Stimulated activated CD8-positive, alpha-beta memory T cell treated with anti-CD3 and anti-CD28 coated beads, Interleukin-12 subunit alpha, Interleukin-12 subunit beta, amount 100 ng/mL, for 4 hours (primary cell): ENCODE data around the gene LRRC47.
A peak's percentile ranks its signal among the peaks of the same experiment; 100 is the strongest.

Source experiments
- DNase-seq: peaks from one replicate; pipeline ENCODE4 v3.0.0-alpha.2; 2020; ENCODE audit warnings: low read depth

Gene LRRC47

DNA sequence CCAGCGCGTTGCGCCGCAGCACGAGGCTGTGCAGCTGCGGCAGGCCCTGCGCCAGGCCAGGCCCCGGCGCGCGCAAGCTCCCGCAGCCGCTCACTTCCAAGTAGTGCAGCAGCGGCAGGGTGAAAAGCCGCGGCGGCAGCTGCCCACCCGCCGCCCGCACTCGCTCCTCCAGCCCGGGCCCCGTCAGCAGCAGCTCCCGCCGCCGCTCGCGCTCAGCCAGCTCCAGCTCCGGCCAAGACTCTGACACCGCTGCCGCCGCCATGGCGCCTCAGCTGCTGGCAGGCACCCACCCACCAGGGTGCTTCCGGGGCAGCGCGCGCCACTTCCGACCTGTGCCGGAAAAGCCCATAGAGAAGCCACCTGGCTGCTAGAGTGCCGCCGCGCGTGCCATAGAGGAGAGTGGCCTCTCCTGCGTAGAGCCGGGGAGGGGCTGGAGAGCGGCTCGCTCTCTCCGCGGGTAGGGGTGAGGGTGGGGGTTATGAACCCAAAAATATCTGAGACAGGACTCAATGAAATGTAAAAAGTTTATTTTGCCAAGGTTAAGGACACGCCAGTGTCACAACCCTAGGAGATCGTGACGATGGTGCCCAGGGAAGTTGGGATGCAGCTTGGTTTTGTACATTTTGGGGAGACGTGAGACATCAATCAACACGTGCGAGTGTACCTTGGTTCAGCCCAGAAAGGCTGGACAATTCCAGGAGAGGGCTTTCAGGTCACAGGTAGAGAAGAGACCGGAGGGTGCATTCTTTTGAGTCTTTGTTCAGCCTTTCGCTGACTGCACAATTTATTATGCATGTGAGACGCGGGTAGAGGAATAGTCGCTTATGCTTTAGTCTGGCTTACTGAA, at the start of gene LRRC47:
LRRC47 (minus strand) TSS at position 284 of the 847 bp plus-strand sequence; CDS start at position 262, 22 bp downstream.
- peak; percentile 89 for DNase-seq

DNA sequence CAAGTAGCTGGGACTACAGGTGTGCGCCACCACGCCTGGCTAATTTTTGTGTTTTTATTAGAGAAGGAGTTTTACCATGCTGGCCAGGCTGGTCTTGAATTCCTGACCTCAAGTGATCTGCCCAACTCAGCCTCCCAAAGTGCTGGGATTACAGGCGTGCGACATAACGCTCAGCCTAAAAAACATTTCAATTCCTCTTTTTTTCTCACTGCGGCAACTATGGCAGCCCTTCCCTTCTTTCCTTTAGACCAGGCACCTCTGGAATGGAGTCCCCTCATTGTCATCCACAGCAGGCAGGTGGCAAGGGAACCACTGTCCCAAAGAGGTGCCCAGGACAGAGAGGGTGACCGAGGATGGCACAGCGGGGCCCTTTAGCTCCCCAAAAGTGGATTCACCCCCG, 46.6 kb upstream of the LRRC47 start:
- no peak for DNase-seq

DNA sequence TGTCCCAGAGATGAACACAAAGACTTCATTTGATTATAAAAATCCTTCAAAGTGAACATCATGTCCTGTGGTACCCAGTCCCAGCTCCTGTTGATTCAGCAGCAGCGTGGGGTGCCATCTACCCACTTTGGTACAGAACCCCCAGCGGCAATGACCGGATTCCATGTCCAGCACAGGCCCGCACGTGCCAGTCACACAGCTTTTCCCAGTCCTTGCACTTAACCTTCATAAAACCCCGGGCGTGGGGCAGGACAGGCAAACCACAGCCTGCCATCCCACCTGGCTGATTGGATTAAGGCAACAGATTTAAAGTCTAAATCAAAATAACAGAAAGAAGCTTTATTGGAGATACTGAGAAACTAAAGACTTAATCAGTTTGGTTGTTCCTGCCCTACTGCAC, 45.2 kb upstream of the LRRC47 start:
- DNase-seq = no peak

DNA sequence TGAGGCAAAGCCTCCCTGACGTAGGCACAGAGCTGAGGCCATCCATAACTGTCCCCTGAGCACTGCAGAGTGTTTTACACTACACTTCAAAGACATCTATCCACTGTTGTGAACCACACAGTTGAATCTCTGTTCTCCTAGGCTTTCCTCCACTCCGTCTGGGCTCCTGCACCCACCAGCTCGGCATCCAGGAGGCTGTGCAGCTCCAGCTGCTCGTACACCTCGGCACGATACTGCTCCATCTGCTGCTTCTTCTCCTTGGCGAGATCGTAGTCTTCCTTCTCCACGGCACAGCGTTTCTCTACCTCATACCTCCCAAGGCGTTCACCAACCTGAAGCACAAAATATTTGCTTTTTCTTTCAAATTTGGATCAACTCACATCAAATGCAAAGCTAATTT, 42.5 kb upstream of the LRRC47 start:
- DNase-seq = no peak

DNA sequence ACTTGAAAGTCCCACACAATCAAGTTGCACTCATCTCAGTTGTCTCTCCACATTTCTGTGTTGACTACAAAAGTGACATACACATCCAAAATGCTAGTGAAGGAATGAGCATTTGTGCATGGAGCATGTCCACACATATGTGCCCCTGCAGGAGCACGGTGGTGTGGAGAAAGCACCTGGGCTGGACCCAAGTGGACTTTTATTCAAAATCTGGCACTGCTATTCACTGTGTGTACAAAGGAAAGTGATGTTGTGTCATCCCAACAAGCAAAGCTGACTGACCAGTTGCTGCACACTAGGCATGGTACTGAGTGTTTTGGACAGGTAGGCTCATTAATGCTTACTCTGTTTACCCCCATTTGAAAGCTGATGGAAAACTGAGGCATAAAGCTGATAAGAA, 41.4 kb upstream of the LRRC47 start:
- DNase-seq = no peak

DNA sequence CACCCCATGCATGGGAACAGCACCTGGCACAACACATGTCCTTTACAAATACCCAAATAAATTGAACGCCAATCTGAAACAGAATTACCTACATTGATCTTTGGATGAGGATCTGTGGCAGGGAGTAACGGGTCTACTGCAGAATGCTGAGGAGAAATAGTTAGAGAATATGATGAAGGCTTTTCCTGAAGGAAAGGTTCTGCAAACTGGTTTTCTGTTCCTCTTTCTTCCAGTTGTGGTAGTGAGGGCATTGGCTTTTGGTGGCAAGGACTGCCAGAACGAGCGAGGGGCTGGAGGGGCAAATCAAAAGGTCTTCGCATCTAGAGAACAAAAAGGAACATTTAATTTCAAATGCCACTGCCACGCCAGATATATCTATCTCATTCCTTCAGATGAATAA, 40.9 kb upstream of the LRRC47 start:
- DNase-seq = no peak

DNA sequence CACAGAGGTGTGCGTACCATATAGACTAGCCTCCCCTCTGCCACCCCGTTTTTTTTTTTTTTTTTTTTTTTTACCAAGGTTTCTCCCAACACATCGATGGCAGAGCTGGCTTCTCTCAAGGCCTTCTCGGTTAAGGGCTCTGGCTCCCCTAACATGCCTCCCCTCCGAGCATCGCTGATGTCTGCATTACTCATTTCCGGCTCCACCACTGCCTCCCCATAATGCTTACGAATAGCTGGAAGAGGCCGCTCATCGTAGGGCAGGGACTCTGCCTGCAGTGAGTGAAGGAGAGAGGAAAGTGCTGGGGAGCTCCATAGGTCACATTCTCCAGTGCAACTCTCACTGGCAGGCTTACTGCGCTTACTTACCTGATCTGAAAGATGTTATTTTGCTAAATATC, 40.1 kb upstream of the LRRC47 start:
- DNase-seq = no peak

DNA sequence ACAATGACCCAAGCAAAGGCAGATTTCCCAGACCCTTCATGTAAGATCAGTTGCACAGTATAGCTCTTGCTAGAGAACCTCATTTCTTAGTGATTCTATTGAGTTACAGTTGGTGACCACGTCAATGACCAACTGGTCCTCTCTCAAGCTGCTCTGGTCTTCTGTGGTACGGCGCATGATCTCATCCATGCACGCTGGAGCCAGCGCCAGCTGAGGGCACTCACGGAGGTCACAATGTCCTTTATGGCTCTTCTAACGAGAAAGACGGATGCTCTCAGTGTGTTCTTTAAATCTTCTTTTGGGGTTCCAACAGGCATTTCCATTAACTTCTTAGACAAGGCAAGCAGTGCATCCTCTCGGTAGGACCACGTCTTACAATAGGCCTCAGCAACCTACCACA, 38.4 kb upstream of the LRRC47 start:
- no peak for DNase-seq

DNA sequence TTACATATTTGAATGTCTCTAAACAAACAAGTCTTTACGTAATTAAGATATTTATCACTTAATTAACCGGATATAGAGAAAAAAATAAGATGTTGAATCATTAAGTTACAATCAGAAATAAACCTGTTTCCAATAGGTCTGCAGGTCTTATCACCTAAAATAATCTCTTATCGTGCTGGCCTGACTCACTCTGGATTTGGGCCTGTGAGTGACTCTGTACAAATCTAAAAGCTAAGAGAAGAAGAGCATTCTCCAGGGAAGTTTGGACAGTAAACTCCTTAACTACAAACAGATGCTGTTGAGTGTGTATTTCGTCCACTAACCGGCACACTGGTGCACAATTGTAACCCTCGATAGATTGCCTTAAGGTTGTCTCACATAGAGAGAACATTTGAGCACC, 35.4 kb upstream of the LRRC47 start:
- no peak for DNase-seq

DNA sequence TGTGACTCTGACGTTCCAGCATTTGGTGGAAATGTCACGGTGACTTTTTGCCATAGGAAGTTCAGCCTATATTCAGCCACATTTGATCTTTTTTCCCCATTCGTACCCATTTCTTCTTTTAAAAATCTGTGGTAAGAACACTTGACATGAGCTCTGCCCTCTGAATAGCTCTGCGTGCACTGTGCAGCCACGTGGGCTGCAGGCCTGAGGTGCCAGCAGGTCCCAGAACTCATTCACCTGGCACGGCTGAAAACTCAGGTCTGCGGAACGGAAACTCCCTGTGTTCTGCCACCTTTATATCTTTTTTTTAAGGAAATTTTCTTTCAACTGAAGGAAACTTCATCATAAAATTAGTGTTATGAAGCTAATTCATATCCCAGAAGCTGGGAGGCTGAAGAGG, 32.1 kb upstream of the LRRC47 start:
- DNase-seq = no peak

DNA sequence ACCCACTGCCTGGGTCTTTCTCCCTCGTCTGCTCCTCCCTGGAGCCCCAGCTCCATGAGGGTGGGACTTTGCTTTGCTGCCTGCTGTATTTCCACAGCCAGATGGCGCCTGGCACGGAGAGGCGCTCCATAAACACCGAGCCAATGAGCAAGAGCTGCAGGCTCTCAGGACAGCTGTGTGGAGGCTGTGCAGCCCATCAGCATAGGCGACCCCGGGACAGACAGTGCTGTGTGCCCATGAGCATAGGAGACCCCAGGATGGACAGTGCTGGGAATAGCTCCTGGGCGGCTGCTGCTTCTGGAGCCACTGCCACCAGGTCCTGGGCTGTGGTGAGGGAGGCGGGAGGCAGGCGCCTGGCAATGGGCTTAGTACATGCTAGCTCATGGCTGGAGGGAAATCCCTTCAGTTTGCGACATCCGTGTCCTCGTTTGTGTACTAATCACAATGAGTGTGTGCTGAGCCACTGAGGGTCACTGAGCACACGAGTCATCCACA, 31.6 kb upstream of the LRRC47 start:
- DNase-seq = no peak

DNA sequence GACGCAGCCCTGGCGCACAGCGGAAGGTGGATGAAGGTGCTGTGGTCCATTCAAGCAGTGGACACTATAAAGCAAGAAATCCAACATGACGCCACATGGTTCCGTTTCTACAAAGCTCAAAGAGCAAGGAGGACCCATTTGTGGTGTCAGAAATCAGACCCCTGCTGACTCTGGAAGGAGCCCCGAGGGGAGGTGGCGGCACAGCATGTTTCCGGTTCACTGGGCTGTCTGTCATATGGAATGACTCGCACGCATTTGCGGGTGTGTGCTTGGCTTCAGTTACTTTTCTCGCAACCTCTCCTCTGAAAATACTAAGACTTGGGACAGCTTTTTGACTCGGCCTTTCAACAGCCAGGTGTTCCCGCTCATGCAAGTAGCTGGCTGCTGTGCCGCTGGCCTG, 29.1 kb upstream of the LRRC47 start:
- no peak for DNase-seq

DNA sequence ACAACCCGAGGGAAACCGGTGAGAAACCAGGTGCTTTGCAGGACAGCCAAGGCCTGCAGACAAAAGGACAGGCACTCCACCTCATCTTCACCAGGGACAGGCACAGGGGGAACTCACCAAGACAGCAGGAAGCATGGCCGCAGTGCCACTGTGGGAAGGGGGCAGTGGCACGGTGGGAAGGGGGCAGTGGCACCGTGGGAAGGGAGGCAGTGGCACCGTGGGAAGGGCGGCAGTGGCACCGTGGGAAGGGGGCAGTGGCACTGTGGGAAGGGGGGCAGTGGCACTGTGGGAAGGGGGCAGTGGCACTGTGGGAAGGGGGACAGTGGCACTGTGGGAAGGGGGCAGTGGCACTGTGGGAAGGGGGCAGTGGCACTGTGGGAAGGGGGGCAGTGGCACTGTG, 28.4 kb upstream of the LRRC47 start:
- no peak for DNase-seq

DNA sequence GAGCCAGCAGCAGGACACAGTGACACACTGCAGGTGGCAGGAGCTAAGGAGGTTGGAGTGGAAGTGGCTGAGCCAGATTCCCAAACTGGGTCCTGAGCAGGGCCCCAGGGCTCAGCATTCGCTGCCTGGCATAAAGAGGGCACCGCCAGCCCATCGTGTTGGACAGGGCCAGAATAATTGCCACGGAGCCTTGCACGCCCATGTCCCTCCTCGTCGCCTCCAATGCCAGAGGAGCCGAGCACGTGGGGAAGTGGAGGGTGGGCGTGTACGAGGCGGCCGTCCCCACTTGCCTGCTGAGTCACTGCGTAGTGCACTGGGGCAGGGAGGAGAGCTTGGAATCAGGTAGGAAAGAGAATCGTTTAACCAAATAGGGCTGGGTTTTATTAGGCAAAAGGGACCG, 26.1 kb upstream of the LRRC47 start:
- DNase-seq = no peak

DNA sequence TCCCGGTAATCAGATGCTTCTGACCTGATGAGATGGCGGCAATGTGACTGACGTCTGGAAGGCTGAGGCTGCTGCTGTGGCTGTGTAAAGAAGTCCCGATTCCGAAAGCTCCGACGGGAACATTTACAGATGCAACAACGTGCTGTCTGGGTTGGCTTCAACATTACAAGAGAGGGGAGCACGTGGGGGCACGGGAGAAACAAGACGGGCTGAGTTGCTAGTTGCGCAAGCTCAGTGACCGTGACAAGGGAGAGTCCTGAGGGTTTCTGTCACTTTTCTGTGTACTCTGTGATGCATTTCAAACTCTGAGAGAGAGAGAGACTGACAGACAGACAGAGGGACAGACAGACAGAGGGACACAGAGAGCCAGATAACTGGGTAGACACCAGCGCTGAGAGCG, 25.6 kb upstream of the LRRC47 start:
- DNase-seq = no peak

DNA sequence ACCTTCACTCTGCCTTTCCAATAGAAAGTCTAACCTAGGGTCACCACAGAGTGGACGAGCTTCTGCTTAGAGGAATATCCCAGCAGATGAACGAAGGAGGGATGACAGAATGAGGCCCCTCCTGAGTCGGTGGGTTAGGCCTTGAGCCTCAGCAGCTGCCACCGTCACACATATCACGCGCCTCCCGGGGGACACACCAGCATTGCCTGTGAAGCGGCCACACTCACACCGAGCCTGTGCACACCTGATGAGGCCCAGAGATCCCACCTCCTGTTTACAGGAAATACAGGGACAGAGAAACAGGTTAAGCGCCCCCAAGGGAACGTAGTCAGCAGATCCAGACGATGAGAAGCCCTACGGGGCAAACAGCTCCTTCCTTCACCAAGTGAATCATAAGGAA, 25.1 kb upstream of the LRRC47 start:
- DNase-seq = no peak

DNA sequence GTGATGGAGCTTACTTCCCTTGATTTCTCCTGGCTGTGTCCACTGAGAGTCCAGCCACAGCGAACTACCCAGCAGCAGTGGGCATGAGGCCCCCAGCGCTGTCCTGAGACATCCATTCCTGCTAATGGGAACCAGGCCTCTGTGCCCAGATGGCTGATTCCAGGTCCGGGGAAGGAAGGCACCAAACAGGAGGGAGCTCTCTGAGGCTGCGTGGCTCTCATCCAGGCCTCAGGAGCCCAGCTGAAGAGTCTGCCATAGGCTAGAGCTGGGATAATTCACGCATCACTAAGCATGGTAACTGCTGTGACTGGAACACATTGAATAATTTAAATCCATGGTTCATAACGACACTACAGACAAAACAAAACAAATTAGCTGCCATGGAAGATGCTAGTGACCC, 24.7 kb upstream of the LRRC47 start:
- DNase-seq = no peak

DNA sequence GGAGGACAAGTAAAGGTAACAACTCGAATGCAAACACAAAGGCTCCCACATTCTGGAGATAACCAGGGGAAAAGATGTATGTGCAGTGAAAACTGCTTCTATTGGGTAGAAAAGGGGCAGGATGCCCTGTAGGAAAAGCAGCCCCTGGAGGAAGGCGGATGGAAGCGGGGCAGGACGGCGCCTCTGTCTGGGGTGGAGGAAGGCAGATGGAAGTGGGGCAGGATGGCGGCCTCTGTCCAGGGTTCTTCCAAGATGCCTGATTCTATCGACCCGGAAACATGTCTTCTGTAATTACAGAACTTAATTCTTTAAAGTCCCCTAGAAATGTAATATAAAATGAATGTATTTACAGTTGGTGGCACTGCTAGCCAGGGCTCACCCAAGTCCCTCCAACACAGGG, 24.0 kb upstream of the LRRC47 start:
- no peak for DNase-seq

DNA sequence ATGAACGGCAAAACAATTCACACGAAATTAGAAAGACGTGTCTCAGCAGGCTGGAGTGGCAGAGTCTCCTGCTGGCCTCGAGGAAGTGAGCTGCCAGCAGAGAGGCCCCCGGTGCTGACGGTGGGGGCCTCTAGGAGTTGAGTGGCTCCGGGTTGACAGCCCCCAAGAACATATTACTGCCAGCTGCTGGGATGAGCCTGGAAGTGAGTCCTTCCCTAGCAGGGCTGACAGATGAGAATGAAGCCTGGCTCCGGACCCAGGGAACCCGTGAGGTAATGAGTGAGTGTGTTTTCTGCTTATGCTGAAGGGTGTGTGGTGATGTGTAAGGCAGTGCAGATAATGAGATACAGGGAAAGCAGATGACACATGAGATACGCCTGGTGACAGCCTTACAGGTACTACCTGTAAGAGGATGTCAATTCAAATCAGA, 23.5 kb upstream of the LRRC47 start:
- no peak for DNase-seq

DNA sequence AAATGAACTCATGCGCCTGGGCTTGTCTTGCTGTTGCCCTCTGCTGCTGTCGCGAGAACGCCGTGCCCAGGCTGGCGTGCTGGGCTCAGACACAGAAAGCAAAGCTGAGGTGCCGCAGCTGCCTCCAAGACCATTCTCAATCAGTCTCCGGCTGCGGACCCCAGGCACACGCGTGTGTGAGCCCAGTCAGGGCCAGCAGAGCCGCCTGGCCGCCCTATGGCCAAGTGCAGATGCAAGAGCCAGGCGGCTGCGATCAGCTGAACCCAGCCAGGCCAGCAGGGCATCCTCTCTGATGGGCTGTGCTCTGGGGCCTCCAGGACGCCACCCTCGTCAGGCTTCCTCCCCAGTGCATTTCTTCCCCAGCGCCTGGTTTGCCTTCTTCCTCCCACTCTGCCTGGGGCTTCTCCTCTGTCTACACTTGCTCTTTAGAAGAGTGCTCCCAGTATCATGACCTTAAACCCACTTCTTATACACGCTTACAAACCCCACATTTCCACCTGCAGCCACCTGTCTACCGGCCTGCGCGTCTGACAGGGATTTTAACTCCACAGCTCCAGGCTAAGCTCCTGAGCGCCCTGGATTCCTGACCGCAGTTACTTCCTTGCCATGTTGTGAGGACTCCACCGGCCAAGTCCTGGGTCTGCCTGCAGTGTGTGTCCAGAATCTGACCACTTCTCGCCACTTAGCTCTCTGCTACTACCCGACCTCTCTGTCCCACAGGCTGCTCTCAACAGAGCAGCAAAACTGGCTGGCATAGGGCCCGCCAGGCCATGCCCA, 21.7 kb upstream of the LRRC47 start:
- DNase-seq = no peak

DNA sequence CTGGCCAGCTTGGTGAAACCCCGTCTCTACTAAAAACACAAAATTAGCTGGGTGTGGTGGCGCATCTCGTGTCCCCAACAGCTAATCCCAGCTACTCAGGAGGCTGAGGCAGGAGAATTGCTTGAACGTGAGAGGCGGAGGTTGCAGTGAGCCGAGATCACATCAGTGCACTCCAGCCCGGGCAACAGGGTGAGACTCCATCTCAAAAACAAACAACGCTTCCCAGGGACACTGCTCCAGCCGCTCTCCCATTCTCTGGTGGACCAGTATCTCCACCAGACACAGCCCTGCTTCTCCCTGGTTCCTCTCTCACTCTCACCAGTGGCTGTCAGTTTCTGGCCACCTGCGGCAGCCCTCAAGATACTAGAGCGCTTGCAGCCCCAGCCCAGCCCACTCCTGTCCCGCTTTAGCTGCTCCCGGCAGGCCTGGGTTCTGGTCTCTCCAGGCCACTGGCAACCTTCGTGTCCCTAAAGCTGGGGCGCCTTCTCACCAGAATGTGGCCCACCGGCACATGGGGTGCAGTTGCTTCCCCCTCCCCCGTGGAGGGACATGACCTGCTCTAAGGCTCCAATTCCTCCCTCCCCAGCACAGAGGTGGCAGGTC, 20.9 kb upstream of the LRRC47 start:
- DNase-seq = no peak

DNA sequence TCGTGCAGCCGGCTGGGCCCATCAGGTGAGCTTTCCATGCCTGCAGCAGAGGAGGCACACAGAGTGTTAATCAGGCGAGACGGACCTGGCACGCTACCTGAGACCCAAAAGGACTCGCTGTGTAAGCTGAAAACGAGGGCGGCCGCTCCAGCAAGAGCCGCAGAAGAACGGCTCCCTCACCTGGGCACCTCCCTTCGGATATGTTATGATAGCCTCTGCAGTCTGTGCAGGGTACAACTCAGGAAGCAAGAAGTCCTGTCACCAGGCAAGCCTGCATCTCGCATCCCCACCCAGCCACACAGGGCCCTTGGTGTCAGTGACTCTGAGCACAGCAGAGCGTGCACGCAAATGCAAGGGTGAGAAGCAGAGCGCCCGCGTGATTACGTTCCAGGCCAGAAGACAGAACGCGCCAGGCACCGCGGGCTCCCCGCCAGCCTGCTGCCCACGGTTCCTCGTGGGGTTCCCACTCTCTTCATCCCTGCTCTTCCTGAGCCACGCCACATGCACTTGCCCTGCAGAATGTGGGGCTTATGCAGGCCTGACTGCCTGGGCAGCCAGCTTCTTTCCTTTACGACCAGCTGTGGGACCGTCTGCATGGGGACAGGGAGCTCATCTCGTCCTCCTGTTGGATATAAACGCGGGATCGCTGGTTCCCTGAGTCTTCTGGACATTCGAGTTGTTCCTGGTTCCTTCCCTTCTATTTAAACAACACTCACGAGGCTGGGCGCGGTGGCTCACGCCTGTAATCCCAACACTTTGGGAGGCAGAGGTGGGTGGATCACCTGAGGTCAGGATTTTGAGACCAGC, 20.2 kb upstream of the LRRC47 start:
- DNase-seq = no peak
